Lung microvascular endothelial cell (primary cell): ENCODE measurements around the gene EPHB3. TPM values are rescaled to one million over a fixed set of nuclear protein-coding genes. Genes with fewer than 3 reads are reported as not detected.
"Not testable (repeated sequence)": the region's sequence is repeated elsewhere in the genome, so short reads cannot be mapped to it uniquely, and the experiment has no call there.

Experiments
- DNase-seq, 2 donors: peaks; one replicate each; pipeline versions ENCODE4 v3.0.0 to v3.0.0-alpha.2; 2010; ENCODE audit warnings: low read depth in 2 of 2
- total RNA-seq: library from RNA; depleted of rRNA; stranded (reverse); fragments of >200 nt; gene quantifications from 2 replicates; pipeline ENCODE4 v1.2.1, GENCODE V29; 2014

Gene EPHB3
- total RNA-seq, 1 donor from 2014 or later: 0.60 TPM

- peak; percentile 59 to 72 for DNase-seq
Measured at GRCh38 chr3:184620475-184621119, 59.0 kb downstream of the EPHB3 start.

GRCh38 chr3:184622156-184622555 is 60.6 kb downstream of the EPHB3 start:
- DNase-seq: not testable (repeated sequence)

- DNase-seq: no peak
Measured at GRCh38 chr3:184626923-184627322, 65.3 kb downstream of the EPHB3 start.

- no peak for DNase-seq
Measured at GRCh38 chr3:184629555-184630160, 68.1 kb downstream of the EPHB3 start.

- no peak for DNase-seq
Measured at GRCh38 chr3:184630861-184631471, 69.4 kb downstream of the EPHB3 start.

GRCh38 chr3:184631472-184631861 is 69.9 kb downstream of the EPHB3 start:
- no peak for DNase-seq

Other genes with a start within 250 kb of the EPHB3 start
- 200 and 237 TPM in 2 replicates for gene EIF4G1, start 247.2 kb upstream of the EPHB3 start, total RNA-seq
- gene FAM131A, start 224.2 kb upstream of the EPHB3 start, total RNA-seq: 19.0 and 39.9 TPM in 2 replicates
- gene CLCN2, start 200.2 kb upstream of the EPHB3 start, total RNA-seq: 1.5 and 1.8 TPM in 2 replicates
- gene POLR2H, start 200.1 kb upstream of the EPHB3 start, total RNA-seq: 65.8 and 97.8 TPM in 2 replicates
- not detected in 2 replicates for gene THPO, start 183.6 kb upstream of the EPHB3 start, total RNA-seq
- gene CHRD, start 181.7 kb upstream of the EPHB3 start, total RNA-seq: 0.20 and 0.22 TPM in 2 replicates
- 8.1 and 13.9 TPM in 2 replicates for gene MAGEF1, start 150.3 kb downstream of the EPHB3 start, total RNA-seq